Heart left ventricle (tissue), 16 donors: ENCODE results near the gene UBL3. TPM values are rescaled to one million over a fixed set of nuclear protein-coding genes. Genes with fewer than 3 reads are reported as not detected.

ENCODE experiments used
- ATAC-seq, 4 donors: fragments of 200-7000 bp; cut with Tn5 transposase; one replicate each; pipeline ENCODE4 v1.9.1; 2020 to 2022; ENCODE audit warnings: moderate library complexity in 4 of 4, mild to moderate bottlenecking in 3 of 4, moderate number of reproducible peaks in 1 of 4
- DNase-seq, 5 donors: peaks; one replicate each; pipeline ENCODE4 v3.0.0-alpha.2; 2020
- H3K27ac ChIP-seq, 12 donors: fragments of 200-600 bp; sonication (generic) in 4 of 12; one replicate each; pipeline versions ENCODE4 v1.5.0 to v1.8.0; 2016 to 2022; ENCODE audit warnings: mild to moderate bottlenecking in 2 of 12
- H3K27me3 ChIP-seq, 9 donors: fragments of 200-600 bp; sonication (generic) in 2 of 9; one replicate each; pipeline versions ENCODE4 v1.5.1 to v1.8.0; 2016 to 2022; ENCODE audit warnings: mild to moderate bottlenecking in 3 of 9
- H3K36me3 ChIP-seq, 9 donors: fragments of 200-600 bp; sonication (generic) in 2 of 9; one replicate each; pipeline versions ENCODE4 v1.5.0 to v1.8.0; 2018 to 2022; ENCODE audit warnings: mild to moderate bottlenecking in 2 of 9
- H3K4me1 ChIP-seq, 12 donors: fragments of 200-600 bp; sonication (generic) in 4 of 12; one replicate each; pipeline versions ENCODE4 v1.5.0 to v1.8.0; 2016 to 2022; ENCODE audit warnings: mild to moderate bottlenecking in 3 of 12
- H3K4me3 ChIP-seq, 12 donors: fragments of 200-600 bp; sonication (generic) in 4 of 12; one replicate each; pipeline versions ENCODE4 v1.5.0 to v1.8.0; 2017 to 2022; ENCODE audit warnings: mild to moderate bottlenecking in 9 of 12, moderate library complexity in 4 of 12
- H3K9me3 ChIP-seq, 12 donors: fragments of 200-600 bp; sonication (generic) in 4 of 12; one replicate each; pipeline versions ENCODE4 v1.5.0 to v1.8.0; 2016 to 2022; ENCODE audit warnings: mild to moderate bottlenecking in 1 of 12
- CTCF ChIP-seq, 12 donors: fragments of 200-600 bp; sonication (generic) in 4 of 12; IDR thresholded peaks; one replicate each; pipeline versions ENCODE4 v1.5.0 to v1.8.0; 2018 to 2022; ENCODE audit warnings: antibody characterized with exemption in 12 of 12, mild to moderate bottlenecking in 5 of 12
- POLR2A ChIP-seq, 2 donors: fragments of 450-650 bp; IDR thresholded peaks; one replicate each; pipeline ENCODE4 v1.6.1; 2017; ENCODE audit warnings: antibody characterized with exemption in 2 of 2, mild to moderate bottlenecking in 2 of 2, moderate library complexity in 2 of 2
- WGBS, 4 donors: extraction: QIAGEN DNeasy Blood & Tissue Kit in 2 of 4; methylation state at CpG; one replicate each; pipeline versions ENCODE4 v1.1.5 to v1.1.7; 2013 to 2018; 5-methylcytosine and 5-hydroxymethylcytosine counted together
- intact Hi-C, 10 donors: fragments of 100-400 bp; cut with DNase I; formaldehyde crosslinking; loops; one replicate each; pipeline versions ENCODE4 v1.11.1 to v1.14.2; 2022
- polyA plus RNA-seq, 2 donors: library from polyadenylated mRNA; stranded (reverse); fragments of 200-250 nt; gene quantifications; one replicate each; pipeline ENCODE4 v1.2.3, GENCODE V29; 2013
- total RNA-seq, 9 donors: library from RNA; depleted of rRNA in 2 of 9; stranded (reverse); fragments of >200 nt in 2 of 9; fragmentation: NEBNext Ultra II Directional in 3 of 9; extraction: Animal tissue kit (Norgen Biotek cat#: 25700) in 3 of 9; gene quantifications; one replicate each; pipeline versions ENCODE4 v1.1.0 to v1.2.4, GENCODE V29; 2016 to 2023
- donor health status: ischemic (EF 13 %, LVEDD 7.1; RV severe dilation, severe dysfunction).
- donor health status: healthy with polysubstance abuse.
- donor health status: DM: no; HTN: yes; CAD: no.
- donor health status: DM: no; HTN: no; CAD: no.
- donor health status: ischemic (EF 25% LVEDD 6.9; RV normal size, moderate dysfunction).
- donor health status: ischemic (EF 25% LVEDD 5.7; RV mildly dilated, moderate dysfunction).
- donor health status: healthy.
- donor health status: DM: yes; HTN: yes; CAD: no.
- donor health status: ischemic (EF 35%, LVEDD 5.7; RV mildly dilated, moderate dysfunction).
- donor health status: nonischemic (EF 11% LVEDD 7.7; RV severe dilation, severe dysfunction).
- donor health status: DM: yes; HTN: yes; CAD: no.
- donor health status: PGD.
- donor health status: ischemic (EF 29% LVEDD 5.4; RV normal size, mild dysfunction).
- donor health status: nonischemic (EF 23%, LVEDD 6.1; RV moderate dilation, normal function).

The UBL3 gene
- total and polyA plus RNA-seq, 11 donors, result 9.1 to 27.7 (median 20.6) TPM

DNA sequence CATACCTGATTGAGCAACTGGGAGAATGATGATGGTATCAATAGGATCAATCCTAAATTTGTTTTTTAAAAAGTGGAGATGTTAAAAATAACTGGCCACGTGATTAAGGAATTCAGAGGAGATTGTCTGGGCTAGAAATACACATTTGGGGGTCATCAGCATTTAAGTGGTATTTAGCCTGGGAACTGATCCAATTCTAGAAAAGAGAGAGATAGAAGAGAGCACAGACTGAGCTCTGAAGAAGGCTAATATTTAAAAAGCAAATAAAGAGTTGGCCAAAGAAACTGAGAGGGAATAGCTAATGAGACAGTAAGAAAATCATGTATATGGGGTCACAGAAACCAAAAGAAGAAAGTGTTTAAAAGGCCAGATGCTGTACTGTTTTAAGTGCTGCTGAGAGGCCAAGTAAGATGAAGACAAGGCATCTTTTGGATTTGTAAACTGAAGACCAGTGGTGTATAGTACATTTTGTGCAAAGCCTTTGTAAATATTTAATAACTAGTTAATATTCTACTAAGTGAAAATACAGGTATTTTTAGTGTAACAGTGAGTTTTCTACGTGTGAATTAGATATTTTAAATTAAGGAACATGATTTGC, 40.2 kb downstream of the UBL3 start:
- ATAC-seq (no peak), DNase-seq (no peak)
- H3K36me3 ChIP-seq, result no peaks in the 10 kb centered on the region
- intact Hi-C loops, result no loop called here
- H3K27me3 ChIP-seq, result no peaks in the 10 kb centered on the region
- WGBS, 4 donors, result 43 to 48% (median 45%) methylated on average over 2 of the region's 2 CpGs
- H3K4me1 ChIP-seq, result peaks cover 0 to 53% (median 28%) of the 10 kb centered on the region in 12 donors
- no peak overlapping the region for H3K4me3 ChIP-seq
- peak overlapping the region in 1 of 12 donors; percentile 12 for H3K27ac ChIP-seq
- no peak for TF ChIP-seq CTCF (IDR thresholded peaks at IDR 0.05)
- no peak for TF ChIP-seq POLR2A (IDR thresholded peaks at IDR 0.05)
- no peaks in the 10 kb centered on the region for H3K9me3 ChIP-seq

- DNase-seq, result no peak
- intact Hi-C loops, result no loop called here
- TF ChIP-seq POLR2A (IDR thresholded peaks at IDR 0.05) (no peak), CTCF (IDR thresholded peaks at IDR 0.05) (no peak)
Measured at GRCh38 chr13:29808264-29808663, 42.2 kb downstream of the UBL3 start.

GRCh38 chr13:29805994-29806979, 44.1 kb downstream of the UBL3 start:
- Histone ChIP-seq H3K27me3 (no peaks in the 10 kb centered on the region), H3K36me3 (no peaks in the 10 kb centered on the region), H3K9me3 (peaks cover 0 to 5% (median 0%) of the 10 kb centered on the region in 12 donors), H3K4me1 (peaks cover 0 to 48% (median 29%) of the 10 kb centered on the region in 12 donors), H3K27ac (no peak overlapping the region), H3K4me3 (no peak overlapping the region)
- intact Hi-C loops, result no loop called here
- DNase-seq (no peak), ATAC-seq (no peak)
- TF ChIP-seq POLR2A (IDR thresholded peaks at IDR 0.05) (no peak), CTCF (IDR thresholded peaks at IDR 0.05) (no peak)
- 90 to 94% (median 91%) methylated on average over 7 of the region's 7 CpGs for WGBS, 4 donors

More at GRCh38 chr13:29808264-29808663, 42.2 kb downstream of the UBL3 start:
- Histone ChIP-seq H3K4me3 (no peak overlapping the region), H3K9me3 (no peaks in the 10 kb centered on the region), H3K27ac (no peak overlapping the region), H3K27me3 (no peaks in the 10 kb centered on the region), H3K36me3 (no peaks in the 10 kb centered on the region), H3K4me1 (peaks cover 0 to 48% (median 31%) of the 10 kb centered on the region in 12 donors)
- no peak for ATAC-seq

DNA sequence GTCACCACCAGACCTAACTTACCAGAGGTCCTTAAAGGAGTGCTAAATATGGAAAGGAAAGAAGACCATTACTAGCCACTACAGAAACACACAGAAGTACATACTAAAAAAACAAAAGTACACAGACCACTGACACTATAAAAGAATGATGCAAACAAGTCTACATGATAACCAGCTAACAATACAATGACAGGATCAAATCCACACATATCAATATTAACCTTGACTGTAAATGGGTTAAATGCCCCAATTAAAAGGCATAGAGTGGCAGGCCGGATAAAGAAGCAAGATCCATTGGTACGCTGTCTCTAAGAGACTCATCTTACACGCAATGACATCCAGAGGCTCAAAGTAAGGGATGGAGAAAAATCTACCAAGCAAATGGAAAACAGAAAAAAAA, 47.2 kb downstream of the UBL3 start:
- no peak overlapping the region for H3K4me3 ChIP-seq
- ATAC-seq (no peak), DNase-seq (no peak)
- peaks cover 0 to 5% (median 0%) of the 10 kb centered on the region in 12 donors for H3K9me3 ChIP-seq
- H3K27me3 ChIP-seq, result no peaks in the 10 kb centered on the region
- WGBS, 4 donors, result 97 to 99% (median 97%) methylated on average over 3 of the region's 3 CpGs
- intact Hi-C loops, result no loop called here
- no peak overlapping the region for H3K27ac ChIP-seq
- peaks cover 0 to 30% (median 9%) of the 10 kb centered on the region in 12 donors for H3K4me1 ChIP-seq
- no peak for TF ChIP-seq POLR2A (IDR thresholded peaks at IDR 0.05)
- TF ChIP-seq CTCF (IDR thresholded peaks at IDR 0.05), result no peak
- no peaks in the 10 kb centered on the region for H3K36me3 ChIP-seq
